ENCODE results near the gene SLC16A3. TPM values are rescaled to one million over a fixed set of nuclear protein-coding genes. Genes with fewer than 3 reads are reported as not detected.

Gene SLC16A3
- total RNA-seq, 1 donor from 2014 or later, result 8.5 TPM

GRCh38 chr17:82235775-82236141 lies 6.9 kb downstream of the SLC16A3 start:
- H3K27ac ChIP-seq (replicated peaks), result no peak overlapping the region
- H3K4me1 ChIP-seq, result peaks cover 82% of the 10 kb centered on the region
- no peaks in the 10 kb centered on the region for H3K27me3 ChIP-seq (ENCODE audit: low read depth)
- H3K4me3 ChIP-seq, result no peak overlapping the region
- H3K9me3 ChIP-seq (replicated peaks), result no peaks in the 10 kb centered on the region
- H3K36me3 ChIP-seq, result peaks cover 22% of the 10 kb centered on the region
- TF ChIP-seq, protein P1, sequence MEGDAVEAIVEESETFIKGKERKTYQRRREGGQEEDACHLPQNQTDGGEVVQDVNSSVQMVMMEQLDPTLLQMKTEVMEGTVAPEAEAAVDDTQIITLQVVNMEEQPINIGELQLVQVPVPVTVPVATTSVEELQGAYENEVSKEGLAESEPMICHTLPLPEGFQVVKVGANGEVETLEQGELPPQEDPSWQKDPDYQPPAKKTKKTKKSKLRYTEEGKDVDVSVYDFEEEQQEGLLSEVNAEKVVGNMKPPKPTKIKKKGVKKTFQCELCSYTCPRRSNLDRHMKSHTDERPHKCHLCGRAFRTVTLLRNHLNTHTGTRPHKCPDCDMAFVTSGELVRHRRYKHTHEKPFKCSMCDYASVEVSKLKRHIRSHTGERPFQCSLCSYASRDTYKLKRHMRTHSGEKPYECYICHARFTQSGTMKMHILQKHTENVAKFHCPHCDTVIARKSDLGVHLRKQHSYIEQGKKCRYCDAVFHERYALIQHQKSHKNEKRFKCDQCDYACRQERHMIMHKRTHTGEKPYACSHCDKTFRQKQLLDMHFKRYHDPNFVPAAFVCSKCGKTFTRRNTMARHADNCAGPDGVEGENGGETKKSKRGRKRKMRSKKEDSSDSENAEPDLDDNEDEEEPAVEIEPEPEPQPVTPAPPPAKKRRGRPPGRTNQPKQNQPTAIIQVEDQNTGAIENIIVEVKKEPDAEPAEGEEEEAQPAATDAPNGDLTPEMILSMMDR (IDR thresholded peaks at IDR 0.05; ENCODE audit: borderline replicate concordance), result no peak
- intact Hi-C loops (cut with micrococcal nuclease), result loop anchor here (10.0 kb wide), 1 partner anchor 89 kb away; no protein-coding TSS in a partner anchor
- DNase-seq, result peak; percentile 11

- DNase-seq, result peak; percentile 67
- Histone ChIP-seq H3K36me3 (peaks cover 22% of the 10 kb centered on the region), H3K27ac (replicated peaks) (no peak overlapping the region), H3K9me3 (replicated peaks) (no peaks in the 10 kb centered on the region), H3K27me3 (ENCODE audit: low read depth) (no peaks in the 10 kb centered on the region), H3K4me1 (peaks cover 82% of the 10 kb centered on the region), H3K4me3 (no peak overlapping the region)
- TF ChIP-seq, protein P1 (IDR thresholded peaks at IDR 0.05; ENCODE audit: borderline replicate concordance), result peak; percentile 90
- intact Hi-C loops (cut with micrococcal nuclease), result loop anchor here (10.0 kb wide), 1 partner anchor 88 kb away; no protein-coding TSS in a partner anchor
Observed at GRCh38 chr17:82236142-82236971, 7.5 kb downstream of the SLC16A3 start.

GRCh38 chr17:82237083-82237745 lies 8.4 kb downstream of the SLC16A3 start:
- H3K9me3 ChIP-seq (replicated peaks), result no peaks in the 10 kb centered on the region
- H3K27me3 ChIP-seq (ENCODE audit: low read depth), result no peaks in the 10 kb centered on the region
- peaks cover 22% of the 10 kb centered on the region for H3K36me3 ChIP-seq
- TF ChIP-seq, protein P1 (IDR thresholded peaks at IDR 0.05; ENCODE audit: borderline replicate concordance), result no peak
- intact Hi-C loops (cut with micrococcal nuclease), result loop anchor here (10.0 kb wide), 1 partner anchor 88 kb away; no protein-coding TSS in a partner anchor
- peaks cover 82% of the 10 kb centered on the region for H3K4me1 ChIP-seq
- H3K4me3 ChIP-seq, result no peak overlapping the region
- DNase-seq, result peak; percentile 16
- no peak overlapping the region for H3K27ac ChIP-seq (replicated peaks)

DNA sequence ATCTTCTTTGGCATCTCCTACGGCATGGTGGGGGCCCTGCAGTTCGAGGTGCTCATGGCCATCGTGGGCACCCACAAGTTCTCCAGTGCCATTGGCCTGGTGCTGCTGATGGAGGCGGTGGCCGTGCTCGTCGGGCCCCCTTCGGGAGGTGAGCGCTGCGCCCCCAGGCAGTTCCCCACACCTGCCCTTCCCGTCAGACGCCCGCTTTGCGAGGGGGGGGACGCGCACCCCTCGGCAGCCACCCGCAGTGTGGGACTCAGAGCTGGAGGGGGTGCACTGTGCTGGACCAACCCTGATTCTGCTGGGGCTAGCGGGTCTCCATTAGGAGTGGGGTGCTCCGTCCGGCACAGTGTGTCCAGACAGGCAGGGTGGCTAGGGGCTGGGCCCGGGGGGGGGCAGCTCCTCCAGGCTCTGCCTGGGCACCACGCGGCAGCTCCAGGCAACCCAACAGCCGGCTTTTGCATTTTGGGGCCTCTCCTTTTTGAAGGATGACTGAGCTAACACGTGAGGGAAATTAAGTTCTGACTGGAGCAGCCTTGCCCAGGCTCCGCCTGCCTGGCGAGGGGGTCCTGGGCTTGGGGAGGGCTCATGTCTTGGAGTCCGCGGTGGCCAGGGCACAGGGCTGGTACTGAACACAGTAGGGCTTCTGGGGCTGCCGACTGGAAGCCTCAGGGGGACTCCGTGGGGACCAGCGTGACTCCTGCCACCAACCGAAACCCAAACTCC lies 9.1 kb downstream of the SLC16A3 start:
- Histone ChIP-seq H3K4me1 (peaks cover 82% of the 10 kb centered on the region), H3K27me3 (ENCODE audit: low read depth) (no peaks in the 10 kb centered on the region), H3K27ac (replicated peaks) (peak overlapping the region; percentile 89), H3K36me3 (peaks cover 22% of the 10 kb centered on the region), H3K9me3 (replicated peaks) (no peaks in the 10 kb centered on the region), H3K4me3 (peak overlapping the region; percentile 42)
- peak; percentile 14 for DNase-seq
- intact Hi-C loops (cut with micrococcal nuclease), result loop anchor here (10.0 kb wide), 1 partner anchor 87 kb away; no protein-coding TSS in a partner anchor
- TF ChIP-seq, protein P1 (IDR thresholded peaks at IDR 0.05; ENCODE audit: borderline replicate concordance), result no peak
